Measurements from ENCODE around the gene MPP3.
A peak's percentile ranks its signal among the peaks of the same experiment; 100 is the strongest.
"Not testable (repeated sequence)": the region's sequence is repeated elsewhere in the genome, so short reads cannot be mapped to it uniquely, and the experiment has no call there.

The MPP3 gene
- 0.18 to 0.68 (median 0.21) reads per million in 4 experiments for total RNA-seq

- DNase-seq, result peak; percentile 23
These were observed at the start of gene MPP3 for GRCh38 chr17:43832976-43833829. Gene MPP3 (minus strand): TSS chr17:43833146. CDS start chr17:43831906, 1,240 bp downstream.

- no peak for DNase-seq
These were observed 49.0 kb upstream of the MPP3 start for GRCh38 chr17:43881758-43882505.

GRCh38 chr17:43881181-43881580, 48.2 kb upstream of the MPP3 start:
- no peak for DNase-seq

- DNase-seq, result peak; percentile 17
These were observed 47.6 kb upstream of the MPP3 start for GRCh38 chr17:43880420-43880991.

- no peak for DNase-seq
These were observed 46.9 kb upstream of the MPP3 start for GRCh38 chr17:43879723-43880419.

- peak; percentile 51 for DNase-seq
These were observed 45.6 kb upstream of the MPP3 start for GRCh38 chr17:43878260-43879175.

- DNase-seq, result no peak
These were observed 44.7 kb upstream of the MPP3 start for GRCh38 chr17:43877451-43878155.

GRCh38 chr17:43877031-43877430, 44.1 kb upstream of the MPP3 start:
- no peak for DNase-seq

- no peak for DNase-seq
These were observed 42.7 kb upstream of the MPP3 start for GRCh38 chr17:43875476-43876147.

- no peak for DNase-seq
These were observed 41.3 kb upstream of the MPP3 start for GRCh38 chr17:43874293-43874692.

GRCh38 chr17:43873815-43874214, 40.9 kb upstream of the MPP3 start:
- no peak for DNase-seq

GRCh38 chr17:43873091-43873490, 40.1 kb upstream of the MPP3 start:
- DNase-seq, result no peak

GRCh38 chr17:43871946-43872690, 39.2 kb upstream of the MPP3 start:
- DNase-seq, result no peak

- not testable (repeated sequence) for DNase-seq
These were observed 36.1 kb upstream of the MPP3 start for GRCh38 chr17:43869031-43869430.

GRCh38 chr17:43868226-43868994, 35.5 kb upstream of the MPP3 start:
- DNase-seq, result no peak

- no peak for DNase-seq
These were observed 31.4 kb upstream of the MPP3 start for GRCh38 chr17:43864161-43864984.

- no peak for DNase-seq
These were observed 29.0 kb upstream of the MPP3 start for GRCh38 chr17:43861960-43862359.
